Measurements from ENCODE around the gene RAB28. TPM values are rescaled to one million over a fixed set of nuclear protein-coding genes. Genes with fewer than 3 reads are reported as not detected.

Gene RAB28
- total RNA-seq, 1 experiment from 2014 or later, result 10.4 TPM

DNA sequence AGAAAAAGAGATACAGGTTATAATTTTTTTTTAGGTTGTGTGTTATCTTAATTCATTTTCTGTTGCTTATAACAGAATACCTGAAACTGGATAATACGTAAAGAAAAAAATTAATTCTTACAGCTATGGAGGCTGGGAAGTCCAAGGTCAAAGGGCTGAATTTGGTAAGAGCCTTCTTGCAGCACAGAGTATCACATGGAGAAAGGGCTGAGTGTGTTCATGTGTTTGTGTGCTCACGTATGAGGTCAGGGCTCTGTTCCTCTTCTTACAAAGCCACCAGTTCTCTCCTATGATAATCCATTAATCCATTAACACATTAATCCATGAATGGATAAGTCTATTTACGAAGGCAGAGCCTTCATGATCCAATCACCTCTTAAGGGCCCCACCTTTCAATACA, 8.6 kb upstream of the RAB28 start:
- ATAC-seq, result no peak
- H3K27ac ChIP-seq (ENCODE audit: low read length), result no peak overlapping the region
- POLR2A ChIA-PET (ENCODE audit: unreplicated experiment), result no interaction called here
- no peak overlapping the region for H2AFZ ChIP-seq (ENCODE audit: low read length)
- no peak overlapping the region for H3K4me3 ChIP-seq (ENCODE audit: low read length)
- intact Hi-C loops (cut with micrococcal nuclease), result no loop called here
- no peaks in the 10 kb centered on the region for H3F3A ChIP-seq (ENCODE audit: low read length, unreplicated experiment)
- H3K9me2 ChIP-seq (replicated peaks; ENCODE audit: low read length), result no peaks in the 10 kb centered on the region
- no peak overlapping the region for H3K4me2 ChIP-seq (ENCODE audit: low read length)
- no peak for DNase-seq
- TF ChIP-seq EZH2 (IDR thresholded peaks at IDR 0.05; ENCODE audit: low read length, unreplicated experiment), result no peak
- TF ChIP-seq EZH2phosphoT487 (IDR thresholded peaks at IDR 0.05; ENCODE audit: borderline replicate concordance, low read length), result no peak
- no peak for TF ChIP-seq CTCF (conservative IDR thresholded peaks at IDR 0.05; ENCODE audit: low read depth, low read length)
- no peaks in the 10 kb centered on the region for H3K9me3 ChIP-seq (ENCODE audit: low read length)
- no peak overlapping the region for H3K9ac ChIP-seq (ENCODE audit: low read length)
- no peaks in the 10 kb centered on the region for H3K79me2 ChIP-seq (ENCODE audit: low read length)
- no peaks in the 10 kb centered on the region for H3K36me3 ChIP-seq (ENCODE audit: low read depth, low read length)
- H3K27me3 ChIP-seq (ENCODE audit: low read length), result peaks cover 18% of the 10 kb centered on the region
- H4K20me1 ChIP-seq (ENCODE audit: low read length), result no peaks in the 10 kb centered on the region
- no TSS peak for BruUV-seq (replicated peaks)
- CTCF ChIA-PET, result no interaction called here
- no peaks in the 10 kb centered on the region for H3K4me1 ChIP-seq (ENCODE audit: insufficient read depth, low read length)

- intact Hi-C loops (cut with micrococcal nuclease), result loop anchor here (5.0 kb wide), 1 partner anchor 63 kb away; no protein-coding TSS in a partner anchor
- ChIA-PET POLR2A (ENCODE audit: unreplicated experiment) (no interaction called here), CTCF (no interaction called here)
- Histone ChIP-seq H3F3A (ENCODE audit: low read length, unreplicated experiment) (no peaks in the 10 kb centered on the region), H3K4me2 (ENCODE audit: low read length) (peak overlapping the region; percentile 97), H3K36me3 (ENCODE audit: low read depth, low read length) (no peaks in the 10 kb centered on the region), H3K9me2 (replicated peaks; ENCODE audit: low read length) (no peaks in the 10 kb centered on the region), H3K4me3 (ENCODE audit: low read length) (peak overlapping the region; percentile 89), H3K79me2 (ENCODE audit: low read length) (peaks cover 33% of the 10 kb centered on the region), H3K9me3 (ENCODE audit: low read length) (no peaks in the 10 kb centered on the region), H3K9ac (ENCODE audit: low read length) (peak overlapping the region; percentile 89), H4K20me1 (ENCODE audit: low read length) (no peaks in the 10 kb centered on the region), H3K27ac (ENCODE audit: low read length) (no peak overlapping the region), H3K4me1 (ENCODE audit: insufficient read depth, low read length) (peaks cover 18% of the 10 kb centered on the region), H2AFZ (ENCODE audit: low read length) (peak overlapping the region; percentile 92), H3K27me3 (ENCODE audit: low read length) (no peaks in the 10 kb centered on the region)
- TF ChIP-seq EZH2 (IDR thresholded peaks at IDR 0.05; ENCODE audit: low read length, unreplicated experiment) (no peak), CTCF (conservative IDR thresholded peaks at IDR 0.05; ENCODE audit: low read depth, low read length) (no peak)
- peak; percentile 16 for DNase-seq
- no TSS peak for BruUV-seq (replicated peaks)
- peak; percentile 35 for ATAC-seq
These were observed 645 bp upstream of the RAB28 start for GRCh38 chr4:13484749-13485221.

GRCh38 chr4:13483768-13484121, 395 bp downstream of the RAB28 start:
- POLR2A ChIA-PET (ENCODE audit: unreplicated experiment), result no interaction called here
- peak; percentile 53 for ATAC-seq
- peak overlapping the region; percentile 74 for H3K27ac ChIP-seq (ENCODE audit: low read length)
- no TSS peak for BruUV-seq (replicated peaks)
- H3K79me2 ChIP-seq (ENCODE audit: low read length), result peaks cover 33% of the 10 kb centered on the region
- H3K9ac ChIP-seq (ENCODE audit: low read length), result peak overlapping the region; percentile 89
- no peaks in the 10 kb centered on the region for H3K27me3 ChIP-seq (ENCODE audit: low read length)
- CTCF ChIA-PET, result no interaction called here
- no peaks in the 10 kb centered on the region for H3F3A ChIP-seq (ENCODE audit: low read length, unreplicated experiment)
- TF ChIP-seq EZH2 (IDR thresholded peaks at IDR 0.05; ENCODE audit: low read length, unreplicated experiment), result no peak
- no peaks in the 10 kb centered on the region for H3K9me2 ChIP-seq (replicated peaks; ENCODE audit: low read length)
- H3K4me3 ChIP-seq (ENCODE audit: low read length), result peak overlapping the region; percentile 89
- DNase-seq, result peak; percentile 32
- H3K9me3 ChIP-seq (ENCODE audit: low read length), result no peaks in the 10 kb centered on the region
- no peaks in the 10 kb centered on the region for H3K36me3 ChIP-seq (ENCODE audit: low read depth, low read length)
- peak overlapping the region; percentile 97 for H3K4me2 ChIP-seq (ENCODE audit: low read length)
- peaks cover 18% of the 10 kb centered on the region for H3K4me1 ChIP-seq (ENCODE audit: insufficient read depth, low read length)
- peak overlapping the region; percentile 92 for H2AFZ ChIP-seq (ENCODE audit: low read length)
- intact Hi-C loops (cut with micrococcal nuclease), result loop anchor here (5.0 kb wide), 1 partner anchor 64 kb away; no protein-coding TSS in a partner anchor
- H4K20me1 ChIP-seq (ENCODE audit: low read length), result no peaks in the 10 kb centered on the region
